ENCODE data around the gene HIC2.
"Not testable (repeated sequence)": the region's sequence is repeated elsewhere in the genome, so short reads cannot be mapped to it uniquely, and the experiment has no call there.

GRCh38 chr22:21499623-21500506 is 82.7 kb downstream of the HIC2 start:
- not testable (repeated sequence) for TF ChIP-seq REST (IDR thresholded peaks at IDR 0.05; ENCODE audit: low read depth); POLR2A (IDR thresholded peaks at IDR 0.05; ENCODE audit: borderline replicate concordance, extremely low read depth, insufficient read depth, insufficient read length); POLR2AphosphoS5 (IDR thresholded peaks at IDR 0.05; ENCODE audit: low read depth, low read length); CTCF (IDR thresholded peaks at IDR 0.05 in 2 of 3, conservative IDR thresholded peaks at IDR 0.05 in 1 of 3; ENCODE audit: borderline replicate concordance in 1 of 3, insufficient read depth in 1 of 3, low read depth in 2 of 3, low read length in 2 of 3); MAX (IDR thresholded peaks at IDR 0.05); RAD21 (IDR thresholded peaks at IDR 0.05; ENCODE audit: low read depth); ZNF274 (IDR thresholded peaks at IDR 0.05; ENCODE audit: low read depth, low read length); ELF1 (IDR thresholded peaks at IDR 0.05; ENCODE audit: borderline replicate concordance, low read depth); EZH2 (IDR thresholded peaks at IDR 0.05); ATF3 (IDR thresholded peaks at IDR 0.05)

Measured in HCT116 (cell line).